GM06990 (cell line): ENCODE data around the gene LRRC7.

Experiments used
- DNase-seq: peaks from one replicate; pipeline ENCODE4 v3.0.0-alpha.2; 2011; ENCODE audit not compliant: insufficient read length; ENCODE audit errors: extremely low read depth
- H3K27me3 ChIP-seq: replicated peaks from 2 replicates; pipeline ENCODE4 v1.6.0; 2011; ENCODE audit warnings: low read length; ENCODE audit not compliant: control insufficient read depth, insufficient read depth
- H3K36me3 ChIP-seq: 2 replicates; pipeline ENCODE4 v1.5.1; 2011; ENCODE audit warnings: low read length; ENCODE audit not compliant: control insufficient read depth, insufficient read depth
- H3K4me3 ChIP-seq: replicated peaks from 2 replicates; pipeline ENCODE4 v1.5.1; 2011; ENCODE audit warnings: low read depth, mild to moderate bottlenecking, control low read depth, low read length
- TF ChIP-seq, protein P1 (sequence below): IDR thresholded peaks from 2 replicates; pipeline ENCODE4 v1.5.1; 2011; ENCODE audit warnings: low read length, control low read depth, mild to moderate bottlenecking, inconsistent platforms; ENCODE audit not compliant: insufficient read depth, poor library complexity, severe bottlenecking

Gene LRRC7

DNA sequence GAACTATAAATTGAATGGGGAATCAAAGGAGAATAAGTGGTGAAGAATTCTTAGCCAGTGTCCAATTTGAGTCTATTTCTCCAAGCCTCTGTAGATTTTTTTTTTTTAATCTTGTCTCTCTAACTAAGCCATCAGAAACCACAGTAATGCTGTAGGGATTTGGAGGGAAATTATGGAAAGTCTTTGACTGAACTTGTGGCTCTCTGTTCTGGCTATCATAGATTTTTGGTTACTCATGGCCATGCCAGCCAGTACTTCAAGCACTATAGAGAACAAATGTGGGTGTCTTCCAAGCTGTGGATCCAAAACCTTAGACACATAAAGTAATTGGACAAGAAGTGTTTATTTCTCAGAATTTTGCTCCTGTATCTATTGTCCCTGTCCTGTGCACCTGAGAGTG, 489.8 kb downstream of the LRRC7 start:
- Histone ChIP-seq H3K4me3 (no peak overlapping the region), H3K36me3 (no peaks in the 10 kb centered on the region), H3K27me3 (no peaks in the 10 kb centered on the region)
- no peak for DNase-seq
- TF ChIP-seq, protein P1, sequence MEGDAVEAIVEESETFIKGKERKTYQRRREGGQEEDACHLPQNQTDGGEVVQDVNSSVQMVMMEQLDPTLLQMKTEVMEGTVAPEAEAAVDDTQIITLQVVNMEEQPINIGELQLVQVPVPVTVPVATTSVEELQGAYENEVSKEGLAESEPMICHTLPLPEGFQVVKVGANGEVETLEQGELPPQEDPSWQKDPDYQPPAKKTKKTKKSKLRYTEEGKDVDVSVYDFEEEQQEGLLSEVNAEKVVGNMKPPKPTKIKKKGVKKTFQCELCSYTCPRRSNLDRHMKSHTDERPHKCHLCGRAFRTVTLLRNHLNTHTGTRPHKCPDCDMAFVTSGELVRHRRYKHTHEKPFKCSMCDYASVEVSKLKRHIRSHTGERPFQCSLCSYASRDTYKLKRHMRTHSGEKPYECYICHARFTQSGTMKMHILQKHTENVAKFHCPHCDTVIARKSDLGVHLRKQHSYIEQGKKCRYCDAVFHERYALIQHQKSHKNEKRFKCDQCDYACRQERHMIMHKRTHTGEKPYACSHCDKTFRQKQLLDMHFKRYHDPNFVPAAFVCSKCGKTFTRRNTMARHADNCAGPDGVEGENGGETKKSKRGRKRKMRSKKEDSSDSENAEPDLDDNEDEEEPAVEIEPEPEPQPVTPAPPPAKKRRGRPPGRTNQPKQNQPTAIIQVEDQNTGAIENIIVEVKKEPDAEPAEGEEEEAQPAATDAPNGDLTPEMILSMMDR: no peak

DNA sequence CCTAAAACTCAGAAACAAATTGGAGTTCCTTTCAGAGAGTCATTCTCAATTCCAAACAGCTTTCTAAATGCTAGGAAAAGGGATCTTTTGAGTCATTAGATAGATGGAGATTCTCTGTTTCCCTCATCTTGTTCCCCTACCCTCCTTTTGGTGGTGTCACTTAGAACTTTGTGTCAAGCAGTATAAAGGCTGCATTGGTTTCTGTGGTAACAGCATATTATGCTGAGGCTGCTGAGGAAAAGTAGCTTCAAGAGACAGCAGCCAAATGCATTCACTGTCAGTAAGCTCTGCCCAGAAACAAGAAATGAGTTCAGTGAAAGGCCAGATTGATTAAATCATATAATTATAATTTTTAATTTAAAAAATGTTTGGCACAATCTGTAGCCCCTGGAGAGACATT, 493.5 kb downstream of the LRRC7 start:
- H3K36me3 ChIP-seq: no peaks in the 10 kb centered on the region
- no peak for DNase-seq
- H3K4me3 ChIP-seq: no peak overlapping the region
- no peaks in the 10 kb centered on the region for H3K27me3 ChIP-seq
- TF ChIP-seq, protein P1: no peak

DNA sequence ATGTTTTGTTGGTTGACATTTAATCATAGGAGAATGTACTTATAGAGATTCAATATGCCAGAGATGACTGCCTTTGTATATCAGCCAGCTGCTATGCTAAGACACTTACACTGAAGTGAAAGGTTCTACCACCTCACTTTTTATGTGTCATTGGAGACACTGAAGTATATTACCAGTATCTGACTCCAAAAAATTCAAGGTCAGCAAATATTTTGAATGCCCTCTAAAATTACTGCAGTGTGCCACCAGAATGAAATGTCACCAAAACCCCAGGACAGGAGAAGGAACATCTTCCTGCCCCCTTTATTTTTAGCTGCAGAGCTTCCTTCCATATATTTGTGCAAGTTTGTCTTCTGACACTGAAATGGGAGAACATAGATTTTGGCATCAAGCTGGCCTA, 496.1 kb downstream of the LRRC7 start:
- DNase-seq: no peak
- Histone ChIP-seq H3K27me3 (no peaks in the 10 kb centered on the region), H3K36me3 (no peaks in the 10 kb centered on the region), H3K4me3 (no peak overlapping the region)
- TF ChIP-seq, protein P1: no peak

DNA sequence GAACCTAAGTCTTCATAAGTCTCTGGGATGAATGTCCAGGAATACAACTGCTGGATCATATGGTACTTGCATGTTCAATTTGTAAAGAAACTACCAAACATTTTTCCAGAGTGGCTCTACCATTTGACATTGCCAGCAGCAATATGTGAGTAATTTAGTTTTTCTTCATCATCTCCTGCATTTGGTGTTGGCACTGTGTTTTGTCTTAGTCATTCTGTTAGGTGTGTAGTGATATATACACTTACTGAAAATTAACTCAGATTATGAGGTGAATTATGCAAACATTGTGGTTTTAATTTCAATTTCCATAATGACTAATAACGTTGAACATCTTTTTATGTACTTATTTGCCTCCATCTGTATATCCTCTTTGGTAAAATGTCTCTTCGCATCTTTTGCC, 499.0 kb downstream of the LRRC7 start:
- H3K27me3 ChIP-seq: no peaks in the 10 kb centered on the region
- no peaks in the 10 kb centered on the region for H3K36me3 ChIP-seq
- TF ChIP-seq, protein P1: no peak
- no peak for DNase-seq
- no peak overlapping the region for H3K4me3 ChIP-seq

DNA sequence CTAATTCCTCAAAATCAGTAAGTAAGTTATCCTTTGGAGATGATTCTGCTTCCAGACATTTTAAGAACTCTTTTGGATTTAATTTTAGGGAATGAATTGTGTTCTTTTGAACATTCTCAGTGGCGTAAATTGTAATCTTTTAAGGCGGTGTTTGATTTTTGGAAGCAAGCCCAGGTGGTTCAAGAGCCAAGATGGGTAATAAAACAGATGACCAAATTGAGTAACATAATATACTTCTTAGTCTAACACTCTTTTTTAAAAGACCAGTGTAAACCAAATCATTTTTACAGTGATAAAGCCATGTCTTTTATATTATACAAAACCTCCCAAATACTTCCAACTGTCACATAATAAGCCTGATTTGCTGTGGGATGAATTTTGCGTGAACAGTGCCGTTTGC, 503.9 kb downstream of the LRRC7 start:
- Histone ChIP-seq H3K27me3 (no peaks in the 10 kb centered on the region), H3K36me3 (no peaks in the 10 kb centered on the region), H3K4me3 (no peak overlapping the region)
- TF ChIP-seq, protein P1: no peak
- no peak for DNase-seq

DNA sequence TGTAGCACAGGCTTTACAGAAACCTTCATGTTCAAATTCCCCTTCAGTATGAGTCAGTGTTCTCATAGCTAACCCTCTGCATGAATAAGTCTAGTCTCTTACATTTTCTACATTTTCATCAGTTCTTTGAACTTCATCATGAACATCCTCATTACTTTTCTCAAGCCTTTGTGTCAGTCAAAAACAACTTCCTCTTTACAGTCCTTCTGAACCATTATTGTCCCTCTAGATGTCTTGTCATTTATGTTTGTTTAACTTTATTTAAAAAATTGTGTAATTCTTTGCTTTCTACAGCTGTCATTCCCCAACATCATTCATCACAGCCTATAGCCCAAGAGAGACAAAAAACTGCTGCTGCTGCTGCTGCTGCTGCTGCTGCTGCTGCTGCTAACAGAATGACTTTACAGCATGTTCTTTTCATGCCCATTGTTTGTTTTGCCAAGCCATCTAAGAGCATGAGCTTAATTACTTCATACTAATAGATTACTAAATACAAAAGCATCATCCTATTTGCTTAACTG, 504.6 kb downstream of the LRRC7 start:
- DNase-seq: no peak
- H3K36me3 ChIP-seq: no peaks in the 10 kb centered on the region
- TF ChIP-seq, protein P1: no peak
- no peak overlapping the region for H3K4me3 ChIP-seq
- H3K27me3 ChIP-seq: no peaks in the 10 kb centered on the region
